Bronchial epithelial cell (primary cell): ENCODE data around the gene TBCCD1. TPM values are rescaled to one million over a fixed set of nuclear protein-coding genes. Genes with fewer than 3 reads are reported as not detected.

Experiments
- DNase-seq: peaks from one replicate; pipeline ENCODE4 v3.0.0-alpha.2; 2010; ENCODE audit warnings: low read depth
- FAIRE-seq: peaks from 2 replicates; lab custom pipeline; 2011; peaks lifted over from hg19 to GRCh38; lab: Jason Lieb, UNC
- H3K27me3 ChIP-seq: 2 replicates; pipeline ENCODE4 v1.5.1; 2011; ENCODE audit warnings: low read length; ENCODE audit not compliant: control insufficient read depth, insufficient read depth
- H3K36me3 ChIP-seq: 2 replicates; pipeline ENCODE4 v1.5.1; 2011; ENCODE audit warnings: low read length; ENCODE audit not compliant: control insufficient read depth, insufficient read depth
- H3K4me3 ChIP-seq: 2 replicates; pipeline ENCODE4 v1.5.1; 2011; ENCODE audit warnings: mild to moderate bottlenecking, low read depth, low read length, control low read depth
- total RNA-seq: library from RNA; depleted of rRNA; stranded (reverse); fragments of >200 nt; gene quantifications from 2 replicates; pipeline ENCODE4 v1.2.1, GENCODE V29; 2014
- TF ChIP-seq, protein P1 (sequence below): IDR thresholded peaks from 2 replicates; pipeline ENCODE4 v1.5.1; 2011; ENCODE audit warnings: mild to moderate bottlenecking, moderate library complexity, low read length, control low read depth, inconsistent platforms; ENCODE audit not compliant: insufficient read depth, severe bottlenecking

Gene TBCCD1
- total RNA-seq, 1 donor from 2014 or later: 13.7 TPM

GRCh38 chr3:186612721-186613636, 45.8 kb upstream of the TBCCD1 start, which contains the start of gene AHSG:
Gene AHSG (plus strand): TSS chr3:186613060. CDS start chr3:186613142, 82 bp downstream.
- no peak for DNase-seq
- TF ChIP-seq, protein P1, sequence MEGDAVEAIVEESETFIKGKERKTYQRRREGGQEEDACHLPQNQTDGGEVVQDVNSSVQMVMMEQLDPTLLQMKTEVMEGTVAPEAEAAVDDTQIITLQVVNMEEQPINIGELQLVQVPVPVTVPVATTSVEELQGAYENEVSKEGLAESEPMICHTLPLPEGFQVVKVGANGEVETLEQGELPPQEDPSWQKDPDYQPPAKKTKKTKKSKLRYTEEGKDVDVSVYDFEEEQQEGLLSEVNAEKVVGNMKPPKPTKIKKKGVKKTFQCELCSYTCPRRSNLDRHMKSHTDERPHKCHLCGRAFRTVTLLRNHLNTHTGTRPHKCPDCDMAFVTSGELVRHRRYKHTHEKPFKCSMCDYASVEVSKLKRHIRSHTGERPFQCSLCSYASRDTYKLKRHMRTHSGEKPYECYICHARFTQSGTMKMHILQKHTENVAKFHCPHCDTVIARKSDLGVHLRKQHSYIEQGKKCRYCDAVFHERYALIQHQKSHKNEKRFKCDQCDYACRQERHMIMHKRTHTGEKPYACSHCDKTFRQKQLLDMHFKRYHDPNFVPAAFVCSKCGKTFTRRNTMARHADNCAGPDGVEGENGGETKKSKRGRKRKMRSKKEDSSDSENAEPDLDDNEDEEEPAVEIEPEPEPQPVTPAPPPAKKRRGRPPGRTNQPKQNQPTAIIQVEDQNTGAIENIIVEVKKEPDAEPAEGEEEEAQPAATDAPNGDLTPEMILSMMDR: no peak
- FAIRE-seq: no peak

GRCh38 chr3:186612065-186612464, 44.9 kb upstream of the TBCCD1 start:
- FAIRE-seq: no peak

More at GRCh38 chr3:186612721-186613636, 45.8 kb upstream of the TBCCD1 start, which contains the start of gene AHSG:
- no peaks in the 10 kb centered on the region for H3K36me3 ChIP-seq
- no peaks in the 10 kb centered on the region for H3K27me3 ChIP-seq
- no peak within 1 kb of the TSS for H3K4me3 ChIP-seq

DNA sequence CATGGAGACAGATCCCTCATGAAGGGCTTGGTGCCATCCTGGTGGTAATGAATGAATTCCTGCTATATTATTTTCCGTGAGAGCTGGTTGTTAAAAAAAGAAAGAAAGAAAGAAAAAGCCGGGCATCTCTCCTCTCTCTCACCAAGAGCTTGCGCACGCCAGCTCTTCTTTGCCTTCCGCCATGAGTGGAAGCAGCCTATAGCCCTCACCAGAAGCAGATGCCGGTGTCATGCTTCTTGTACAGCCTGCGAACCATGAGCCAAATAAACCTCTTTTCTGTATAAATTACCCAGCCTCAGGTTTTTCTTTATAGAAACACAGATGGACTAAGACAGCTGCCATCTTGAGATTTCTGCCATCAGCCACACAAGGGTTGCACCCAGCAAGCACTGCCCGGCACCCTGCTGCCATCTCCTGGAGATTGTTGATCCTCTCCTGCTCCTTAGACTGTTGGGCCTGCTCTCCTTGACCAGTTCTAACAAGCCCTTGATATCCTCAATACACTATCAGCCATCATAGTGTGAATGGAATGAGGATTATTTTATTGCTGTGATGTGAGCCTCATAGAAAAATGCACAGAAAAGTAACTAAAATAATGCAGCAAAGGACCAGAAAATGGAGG, 42.2 kb upstream of the TBCCD1 start:
- DNase-seq: peak; percentile 76
- no peak for FAIRE-seq

More at GRCh38 chr3:186612065-186612464, 44.9 kb upstream of the TBCCD1 start:
- TF ChIP-seq, protein P1: no peak
- DNase-seq: no peak
- H3K4me3 ChIP-seq: no peak overlapping the region
- H3K36me3 ChIP-seq: no peaks in the 10 kb centered on the region
- no peaks in the 10 kb centered on the region for H3K27me3 ChIP-seq

DNA sequence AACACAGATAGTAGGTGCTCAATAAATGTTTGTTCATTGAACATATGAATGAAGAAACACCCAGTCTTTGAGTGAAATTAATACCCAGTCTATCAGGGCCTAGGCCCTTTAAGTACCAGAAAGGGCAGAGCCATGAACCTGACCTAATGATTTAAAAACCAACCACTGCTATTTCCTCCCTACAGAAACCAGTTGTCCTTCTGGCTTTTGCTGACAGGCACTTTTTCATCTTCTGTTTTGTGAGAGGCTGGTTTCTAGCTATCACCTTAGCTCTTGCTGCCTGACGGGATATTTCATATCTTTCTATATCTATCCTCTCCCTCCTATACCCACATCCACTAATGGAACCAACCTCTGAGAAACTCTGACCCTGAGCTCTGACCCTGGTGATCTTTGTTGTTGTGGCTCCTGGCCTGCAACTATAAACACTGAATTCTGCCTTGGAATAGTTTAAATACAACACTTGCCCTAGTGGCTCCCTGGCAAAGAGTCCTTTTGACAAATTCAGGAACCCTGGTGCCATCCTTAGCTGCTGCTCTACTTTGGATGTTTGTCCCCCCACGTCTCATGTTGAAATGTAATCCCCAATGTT, 41.6 kb upstream of the TBCCD1 start:
- Histone ChIP-seq H3K27me3 (no peaks in the 10 kb centered on the region), H3K4me3 (no peak overlapping the region), H3K36me3 (no peaks in the 10 kb centered on the region)
- TF ChIP-seq, protein P1: no peak
- DNase-seq: no peak
- no peak for FAIRE-seq

More for the DNA sequence above, 42.2 kb upstream of the TBCCD1 start:
- H3K36me3 ChIP-seq: no peaks in the 10 kb centered on the region
- H3K27me3 ChIP-seq: no peaks in the 10 kb centered on the region
- TF ChIP-seq, protein P1: peak; percentile 83
- no peak overlapping the region for H3K4me3 ChIP-seq

GRCh38 chr3:186605561-186606545, 38.7 kb upstream of the TBCCD1 start:
- DNase-seq (peak; percentile 20), FAIRE-seq (no peak)
- H3K36me3 ChIP-seq: no peaks in the 10 kb centered on the region
- no peaks in the 10 kb centered on the region for H3K27me3 ChIP-seq
- no peak overlapping the region for H3K4me3 ChIP-seq
- TF ChIP-seq, protein P1: no peak
